Suppressor macrophage treated with lipopolysaccharide for 1 hour (primary cell): Measurements from ENCODE around the gene SEPTIN14.
"Not testable (repeated sequence)": the region's sequence is repeated elsewhere in the genome, so short reads cannot be mapped to it uniquely, and the experiment has no call there.

ENCODE experiments used
- DNase-seq, 3 donors: peaks; one replicate each; pipeline ENCODE4 v3.0.0-alpha.2; 2020 to 2022

The SEPTIN14 gene

GRCh38 chr7:55778631-55779030 lies 83.9 kb downstream of the SEPTIN14 start:
- DNase-seq: no peak

GRCh38 chr7:55776196-55776595 lies 86.4 kb downstream of the SEPTIN14 start:
- no peak for DNase-seq

- DNase-seq: no peak
Observed at GRCh38 chr7:55775051-55775420, 87.5 kb downstream of the SEPTIN14 start.

- no peak for DNase-seq
Observed at GRCh38 chr7:55774327-55775050, 88.1 kb downstream of the SEPTIN14 start.

GRCh38 chr7:55770778-55771177 lies 91.8 kb downstream of the SEPTIN14 start:
- no peak for DNase-seq

DNA sequence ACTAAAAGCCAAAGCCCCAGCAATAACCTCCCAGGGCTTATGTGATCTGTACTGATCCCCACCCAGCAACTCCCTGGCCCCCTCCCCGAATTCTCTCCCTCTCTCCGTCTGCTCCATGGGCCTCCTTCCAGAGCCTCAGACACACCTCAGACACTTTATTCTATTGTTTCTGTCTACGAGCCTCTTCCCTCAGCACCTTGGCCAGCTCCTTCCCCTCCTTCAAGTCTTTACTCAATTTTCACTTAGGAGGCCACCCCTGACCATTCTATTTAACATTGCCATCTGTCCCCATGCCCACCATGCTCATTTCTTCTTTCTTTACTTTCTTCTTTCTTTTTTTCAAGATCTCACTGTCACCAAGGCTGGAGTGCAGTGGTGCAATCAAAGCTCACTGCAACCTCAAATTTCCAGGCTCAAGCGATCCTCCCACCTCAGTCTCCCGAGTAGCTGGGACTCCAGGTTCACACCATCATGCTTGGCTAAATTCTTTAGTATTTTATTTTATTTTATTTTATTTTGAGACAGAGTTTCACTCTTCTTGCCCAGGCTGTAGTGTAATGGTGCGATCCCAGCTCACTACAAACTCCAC lies 109.2 kb downstream of the SEPTIN14 start:
- not testable (repeated sequence) for DNase-seq

DNA sequence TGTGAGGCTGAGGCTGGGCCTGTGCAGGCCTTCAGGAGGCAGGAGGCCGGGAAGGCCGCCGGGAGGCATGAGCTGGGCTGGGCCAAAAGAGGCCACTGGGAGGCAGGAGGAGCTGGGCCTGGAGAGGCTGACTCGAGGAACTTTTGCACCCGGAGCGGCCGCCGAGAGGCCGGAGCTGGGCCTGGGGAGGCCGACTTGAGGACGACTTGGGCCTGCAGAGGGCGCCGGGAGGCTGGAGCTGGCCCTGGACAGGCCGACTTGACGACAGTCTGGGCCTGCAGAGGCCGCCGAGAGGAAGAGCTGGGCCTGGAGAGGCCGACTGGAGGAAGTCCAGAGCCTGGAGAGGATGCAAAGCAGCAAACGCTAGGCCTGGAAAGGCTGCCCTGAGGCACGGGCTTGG lies 117.8 kb downstream of the SEPTIN14 start:
- not testable (repeated sequence) for DNase-seq
